HG03460 (cell line): ENCODE results near the gene KDM1A.
"Not testable (repeated sequence)": the region's sequence is repeated elsewhere in the genome, so short reads cannot be mapped to it uniquely, and the experiment has no call there.

Experiments
- ATAC-seq: cut with Tn5 transposase; IDR thresholded peaks from one replicate; pipeline ENCODE4 v1.9.1; 2021; ENCODE audit not compliant: unreplicated experiment

KDM1A gene

GRCh38 chr1:23010025-23010424 lies 9.2 kb upstream of the KDM1A start:
- not testable (repeated sequence) for ATAC-seq

- ATAC-seq = no peak
Observed at GRCh38 chr1:23013657-23014056, 5.6 kb upstream of the KDM1A start.

GRCh38 chr1:23018661-23019093 lies 591 bp upstream of the KDM1A start:
- no peak for ATAC-seq

GRCh38 chr1:23019863-23020625 lies 776 bp downstream of the KDM1A start:
- ATAC-seq = no peak

GRCh38 chr1:23020706-23021405 lies 1.6 kb downstream of the KDM1A start:
- no peak for ATAC-seq

- no peak for ATAC-seq
Observed at GRCh38 chr1:23021834-23022233, 2.6 kb downstream of the KDM1A start.

- no peak for ATAC-seq
Observed at GRCh38 chr1:23023174-23023845, 4.0 kb downstream of the KDM1A start.

GRCh38 chr1:23026568-23026967 lies 7.3 kb downstream of the KDM1A start:
- no peak for ATAC-seq

GRCh38 chr1:23027352-23027907 lies 8.2 kb downstream of the KDM1A start:
- ATAC-seq = no peak

GRCh38 chr1:23029337-23029736 lies 10.1 kb downstream of the KDM1A start:
- ATAC-seq = no peak

- ATAC-seq = no peak
Observed at GRCh38 chr1:23035823-23036452, 16.7 kb downstream of the KDM1A start.

GRCh38 chr1:23037081-23037740 lies 17.9 kb downstream of the KDM1A start:
- no peak for ATAC-seq

GRCh38 chr1:23039308-23039826 lies 20.1 kb downstream of the KDM1A start:
- ATAC-seq = no peak

GRCh38 chr1:23040509-23040908 lies 21.2 kb downstream of the KDM1A start:
- ATAC-seq = no peak

GRCh38 chr1:23044035-23044434 lies 24.8 kb downstream of the KDM1A start:
- ATAC-seq = no peak

- no peak for ATAC-seq
Observed at GRCh38 chr1:23050201-23050600, 30.9 kb downstream of the KDM1A start.

GRCh38 chr1:23051290-23051909 lies 32.1 kb downstream of the KDM1A start:
- no peak for ATAC-seq

- ATAC-seq = no peak
Observed at GRCh38 chr1:23057301-23057700, 38.0 kb downstream of the KDM1A start.

GRCh38 chr1:23062271-23062670 lies 43.0 kb downstream of the KDM1A start:
- no peak for ATAC-seq

- no peak for ATAC-seq
Observed at GRCh38 chr1:23065385-23065784, 46.1 kb downstream of the KDM1A start.
